Measurements from ENCODE around the gene CENPO. TPM values are rescaled to one million over a fixed set of nuclear protein-coding genes. Genes with fewer than 3 reads are reported as not detected.

Gene CENPO
- total and polyA plus RNA-seq, 8 donors, result 0.69 to 2.8 (median 2.0) TPM

GRCh38 chr2:24820598-24821432, 27.6 kb downstream of the CENPO start:
- no peak for FAIRE-seq
- 89 to 90% methylated on average over 17 of the region's 17 CpGs for WGBS, 2 donors
- intact Hi-C loops (cut with DNase I), result loop anchor here in 1 of 3 donors (5.0 kb wide), 1 partner anchor 414 kb away; no protein-coding TSS in a partner anchor

GRCh38 chr2:24821433-24821891, 28.2 kb downstream of the CENPO start:
- DNase-seq (no peak), ATAC-seq (no peak), FAIRE-seq (no peak)
- no peak overlapping the region for H3K27ac ChIP-seq
- no peaks in the 10 kb centered on the region for H3K27me3 ChIP-seq
- intact Hi-C loops (cut with DNase I), result loop anchor here in 1 of 3 donors (5.0 kb wide), 1 partner anchor 414 kb away; no protein-coding TSS in a partner anchor
- no peak overlapping the region for H3K4me3 ChIP-seq
- peaks cover 0 to 6% (median 0%) of the 10 kb centered on the region in 3 donors for H3K4me1 ChIP-seq
- TF ChIP-seq CTCF (IDR thresholded peaks at IDR 0.05), result no peak
- WGBS, 2 donors, result 88 to 97% methylated on average over 15 of the region's 15 CpGs
- no peaks in the 10 kb centered on the region for H3K36me3 ChIP-seq
- no peaks in the 10 kb centered on the region for H3K9me3 ChIP-seq

More at GRCh38 chr2:24820598-24821432, 27.6 kb downstream of the CENPO start:
- no peak for ATAC-seq
- TF ChIP-seq CTCF (IDR thresholded peaks at IDR 0.05), result no peak
- H3K9me3 ChIP-seq, result no peaks in the 10 kb centered on the region
- no peaks in the 10 kb centered on the region for H3K27me3 ChIP-seq
- H3K36me3 ChIP-seq, result no peaks in the 10 kb centered on the region
- no peak for DNase-seq
- peaks cover 0 to 6% (median 0%) of the 10 kb centered on the region in 3 donors for H3K4me1 ChIP-seq
- H3K27ac ChIP-seq, result no peak overlapping the region
- H3K4me3 ChIP-seq, result no peak overlapping the region

- H3K9me3 ChIP-seq, result no peaks in the 10 kb centered on the region
- DNase-seq (no peak), FAIRE-seq (no peak), ATAC-seq (no peak)
- TF ChIP-seq CTCF (IDR thresholded peaks at IDR 0.05), result no peak
- H3K4me3 ChIP-seq, result no peak overlapping the region
- H3K36me3 ChIP-seq, result no peaks in the 10 kb centered on the region
- no peak overlapping the region for H3K27ac ChIP-seq
- no peaks in the 10 kb centered on the region for H3K27me3 ChIP-seq
- 93% methylated on average over 7 of the region's 7 CpGs for WGBS, 2 donors
- intact Hi-C loops (cut with DNase I), result loop anchor here in 1 of 3 donors (5.0 kb wide), 1 partner anchor 415 kb away; no protein-coding TSS in a partner anchor
- H3K4me1 ChIP-seq, result peaks cover 0 to 6% (median 0%) of the 10 kb centered on the region in 3 donors
These were observed 29.0 kb downstream of the CENPO start for GRCh38 chr2:24822049-24822706.

GRCh38 chr2:24824071-24824588, 30.9 kb downstream of the CENPO start:
- no peaks in the 10 kb centered on the region for H3K9me3 ChIP-seq
- no peak overlapping the region for H3K4me3 ChIP-seq
- intact Hi-C loops (cut with DNase I), result loop anchor here in 1 of 3 donors (5.0 kb wide), 1 partner anchor 417 kb away; no protein-coding TSS in a partner anchor
- H3K27ac ChIP-seq, result no peak overlapping the region
- FAIRE-seq, result no peak
- TF ChIP-seq CTCF (IDR thresholded peaks at IDR 0.05), result no peak
- WGBS, 2 donors, result 94 to 95% methylated on average over 14 of the region's 14 CpGs
- ATAC-seq, result no peak
- no peak for DNase-seq
- no peaks in the 10 kb centered on the region for H3K4me1 ChIP-seq
- H3K27me3 ChIP-seq, result no peaks in the 10 kb centered on the region
- no peaks in the 10 kb centered on the region for H3K36me3 ChIP-seq

All from pancreas (tissue), 10 donors.